KMS-11 (cell line): ENCODE results near the gene EYA3.
A peak's percentile ranks its signal among the peaks of the same experiment; 100 is the strongest.

ENCODE experiments used
- H2AFZ ChIP-seq: fragments of 200-600 bp; sonication (generic); 2 replicates; pipeline ENCODE4 v1.6.1; 2016; ENCODE audit warnings: antibody characterized with exemption, mixed run types, low read depth
- H3K27ac ChIP-seq: fragments of 200-600 bp; sonication (generic); 2 replicates; pipeline ENCODE4 v1.6.1; 2016; ENCODE audit warnings: mild to moderate bottlenecking, mixed run types
- H3K27me3 ChIP-seq: fragments of 200-600 bp; sonication (generic); 2 replicates; pipeline ENCODE4 v1.6.1; 2017; ENCODE audit warnings: mild to moderate bottlenecking, low read depth, mixed run types, moderate library complexity; ENCODE audit not compliant: insufficient read depth
- H3K36me3 ChIP-seq: fragments of 200-600 bp; sonication (generic); 2 replicates; pipeline ENCODE4 v1.6.1; 2017; ENCODE audit warnings: mild to moderate bottlenecking, mixed run types; ENCODE audit not compliant: insufficient read depth
- H3K4me1 ChIP-seq: fragments of 200-600 bp; sonication (generic); 2 replicates; pipeline ENCODE4 v1.6.1; 2016; ENCODE audit warnings: mild to moderate bottlenecking, low read depth, mixed run types; ENCODE audit not compliant: poor library complexity, severe bottlenecking
- H3K4me2 ChIP-seq: fragments of 200-600 bp; sonication (generic); 2 replicates; pipeline ENCODE4 v1.7.0; 2016; ENCODE audit warnings: mild to moderate bottlenecking, mixed run types
- H3K4me3 ChIP-seq: fragments of 200-600 bp; sonication (generic); IDR thresholded peaks from 2 replicates; pipeline ENCODE4 v1.6.1; 2017; ENCODE audit warnings: low read depth, low read length, mixed read lengths; ENCODE audit not compliant: insufficient read depth
- H3K79me2 ChIP-seq: fragments of 200-600 bp; sonication (generic); 2 replicates; pipeline ENCODE4 v1.6.1; 2016; ENCODE audit warnings: low read depth, mixed run types; ENCODE audit not compliant: insufficient read depth
- H3K9ac ChIP-seq: fragments of 200-600 bp; sonication (generic); 2 replicates; pipeline ENCODE4 v1.6.1; 2016; ENCODE audit warnings: mild to moderate bottlenecking, mixed run types
- H4K20me1 ChIP-seq: fragments of 200-600 bp; sonication (generic); 2 replicates; pipeline ENCODE4 v1.6.1; 2016; ENCODE audit warnings: mild to moderate bottlenecking, mixed run types; ENCODE audit not compliant: insufficient read depth
- TF ChIP-seq, protein P1 (sequence below): fragments of 200-600 bp; sonication (generic); conservative IDR thresholded peaks from 2 replicates; pipeline ENCODE4 v1.6.1; 2017; ENCODE audit warnings: low read depth, mild to moderate bottlenecking, antibody characterized with exemption, low read length, moderate library complexity, mixed read lengths

The EYA3 gene

DNA sequence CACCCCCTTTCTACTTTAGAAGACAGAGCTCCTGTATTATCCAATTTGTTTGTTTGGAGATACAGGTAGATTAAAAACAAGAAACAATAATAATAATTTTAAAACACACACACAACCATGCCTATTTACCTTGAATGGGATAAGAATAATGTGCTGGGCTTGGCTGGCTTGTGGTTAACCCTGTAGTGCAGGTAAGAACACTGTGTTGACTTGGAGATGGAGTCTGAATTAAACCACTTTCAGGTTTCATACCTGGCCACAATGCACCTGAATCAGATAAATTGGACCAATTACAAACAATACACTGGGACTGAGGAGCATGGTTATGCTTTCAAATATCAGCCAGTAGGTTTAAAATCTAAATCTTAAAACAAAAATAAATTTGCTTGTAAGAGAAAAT, 60.8 kb downstream of the EYA3 start:
- Histone ChIP-seq H3K27me3 (no peaks in the 10 kb centered on the region), H3K9ac (no peak overlapping the region), H2AFZ (no peak overlapping the region), H3K4me1 (peaks cover 43% of the 10 kb centered on the region), H3K79me2 (no peaks in the 10 kb centered on the region), H3K36me3 (peaks cover 5% of the 10 kb centered on the region; the same call in 1 of the 2 replicates), H4K20me1 (peaks cover 7% of the 10 kb centered on the region; the same call in 1 of the 2 replicates), H3K27ac (peak overlapping the region; percentile 40), H3K4me2 (peak overlapping the region; percentile 72; the same call in 1 of the 2 replicates), H3K4me3 (no peak overlapping the region)
- TF ChIP-seq, protein P1, sequence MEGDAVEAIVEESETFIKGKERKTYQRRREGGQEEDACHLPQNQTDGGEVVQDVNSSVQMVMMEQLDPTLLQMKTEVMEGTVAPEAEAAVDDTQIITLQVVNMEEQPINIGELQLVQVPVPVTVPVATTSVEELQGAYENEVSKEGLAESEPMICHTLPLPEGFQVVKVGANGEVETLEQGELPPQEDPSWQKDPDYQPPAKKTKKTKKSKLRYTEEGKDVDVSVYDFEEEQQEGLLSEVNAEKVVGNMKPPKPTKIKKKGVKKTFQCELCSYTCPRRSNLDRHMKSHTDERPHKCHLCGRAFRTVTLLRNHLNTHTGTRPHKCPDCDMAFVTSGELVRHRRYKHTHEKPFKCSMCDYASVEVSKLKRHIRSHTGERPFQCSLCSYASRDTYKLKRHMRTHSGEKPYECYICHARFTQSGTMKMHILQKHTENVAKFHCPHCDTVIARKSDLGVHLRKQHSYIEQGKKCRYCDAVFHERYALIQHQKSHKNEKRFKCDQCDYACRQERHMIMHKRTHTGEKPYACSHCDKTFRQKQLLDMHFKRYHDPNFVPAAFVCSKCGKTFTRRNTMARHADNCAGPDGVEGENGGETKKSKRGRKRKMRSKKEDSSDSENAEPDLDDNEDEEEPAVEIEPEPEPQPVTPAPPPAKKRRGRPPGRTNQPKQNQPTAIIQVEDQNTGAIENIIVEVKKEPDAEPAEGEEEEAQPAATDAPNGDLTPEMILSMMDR = no peak

- Histone ChIP-seq H3K4me2 (peak overlapping the region; percentile 72), H3K27me3 (no peaks in the 10 kb centered on the region), H3K79me2 (no peaks in the 10 kb centered on the region), H3K36me3 (peaks cover 5% of the 10 kb centered on the region; the same call in 1 of the 2 replicates), H3K9ac (no peak overlapping the region), H2AFZ (no peak overlapping the region), H3K27ac (peak overlapping the region; percentile 40), H3K4me3 (no peak overlapping the region), H3K4me1 (peaks cover 43% of the 10 kb centered on the region), H4K20me1 (peaks cover 7% of the 10 kb centered on the region; the same call in 1 of the 2 replicates)
- TF ChIP-seq, protein P1 = no peak
These were observed 61.2 kb downstream of the EYA3 start for GRCh38 chr1:28027238-28027637.

- no peaks in the 10 kb centered on the region for H3K27me3 ChIP-seq
- peaks cover 5% of the 10 kb centered on the region; the same call in 1 of the 2 replicates for H3K36me3 ChIP-seq
- H4K20me1 ChIP-seq = peaks cover 7% of the 10 kb centered on the region; the same call in 1 of the 2 replicates
- H3K9ac ChIP-seq = no peak overlapping the region
- no peak overlapping the region for H2AFZ ChIP-seq
- TF ChIP-seq, protein P1 = no peak
- H3K4me2 ChIP-seq = no peak overlapping the region; the same call in 1 of the 2 replicates
- H3K79me2 ChIP-seq = no peaks in the 10 kb centered on the region
- peaks cover 43% of the 10 kb centered on the region for H3K4me1 ChIP-seq
- H3K27ac ChIP-seq = peak overlapping the region; percentile 40; the same call in 1 of the 2 replicates
- no peak overlapping the region for H3K4me3 ChIP-seq
These were observed 62.1 kb downstream of the EYA3 start for GRCh38 chr1:28026329-28026728.

DNA sequence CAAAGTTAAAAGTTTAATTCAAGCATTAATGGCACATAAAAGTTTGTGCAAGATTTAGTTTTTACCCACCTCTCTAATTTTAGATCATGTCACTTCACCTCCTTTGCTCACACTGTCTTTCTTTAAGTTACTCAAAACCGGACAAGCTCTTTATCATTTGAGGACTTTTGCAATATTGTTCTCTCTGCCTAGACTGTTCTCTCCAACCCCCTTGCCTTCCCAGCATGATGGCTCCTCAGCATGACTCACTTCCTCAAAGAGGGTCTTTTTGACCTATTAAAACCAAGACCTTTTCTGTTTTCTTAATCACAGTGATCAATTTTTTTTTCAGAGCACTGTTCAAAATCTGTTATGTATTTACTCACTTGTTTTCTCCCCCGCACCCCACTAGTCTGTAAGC, 67.3 kb downstream of the EYA3 start:
- Histone ChIP-seq H3K4me3 (no peak overlapping the region), H4K20me1 (no peaks in the 10 kb centered on the region), H3K27ac (no peak overlapping the region), H3K9ac (no peak overlapping the region), H3K36me3 (no peaks in the 10 kb centered on the region), H3K4me1 (peaks cover 3% of the 10 kb centered on the region), H3K4me2 (no peak overlapping the region), H3K27me3 (no peaks in the 10 kb centered on the region), H2AFZ (no peak overlapping the region), H3K79me2 (no peaks in the 10 kb centered on the region)
- TF ChIP-seq, protein P1 = no peak
